ENCODE measurements around the gene GLTP. TPM values are rescaled to one million over a fixed set of nuclear protein-coding genes. Genes with fewer than 3 reads are reported as not detected.

The GLTP gene
- total and polyA plus RNA-seq, 4 donors: 8.5 to 12.8 (median 8.7) TPM

DNA sequence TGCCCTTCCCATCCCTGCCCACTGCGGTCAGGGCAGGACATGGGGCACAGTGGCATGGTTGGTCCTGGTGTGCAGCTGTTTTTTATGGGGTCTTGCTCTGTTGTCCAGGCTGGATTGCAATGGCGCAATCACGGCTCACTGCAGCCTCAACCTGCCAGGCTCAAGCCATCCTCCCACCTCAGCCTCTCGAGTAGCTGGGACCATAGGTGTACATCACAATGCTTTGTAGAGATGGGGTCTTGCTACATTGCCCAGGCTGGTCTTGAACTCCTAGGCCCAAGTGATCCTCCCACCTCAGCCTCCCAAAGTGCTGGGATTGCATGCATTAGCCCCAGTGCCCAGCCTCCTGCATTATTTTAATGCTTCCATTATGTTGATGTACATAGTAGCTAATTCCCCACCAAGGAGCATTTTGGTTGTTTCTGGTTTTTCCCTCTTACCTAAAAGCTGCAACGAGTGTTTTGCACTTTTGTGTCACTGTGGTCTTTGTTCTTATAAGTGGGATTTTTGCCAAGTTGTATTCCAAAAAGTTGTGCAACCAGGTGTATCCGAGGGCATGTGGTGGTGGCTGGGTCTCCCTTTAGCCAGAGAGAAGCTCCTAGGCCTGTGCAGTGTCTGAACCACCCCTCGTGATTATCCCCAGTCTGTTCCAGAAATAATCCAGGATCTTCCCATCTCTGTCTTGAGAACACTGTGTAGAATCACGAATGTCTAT is 30.1 kb upstream of the GLTP start:
- 66% methylated on average over 8 of the region's 8 CpGs for WGBS

More for the DNA sequence above, 30.1 kb upstream of the GLTP start:
- DNase-seq (ENCODE audit: low spot score): no peak
- Histone ChIP-seq H3K4me1 (ENCODE audit: control insufficient read depth in 4 of 4, insufficient read depth in 4 of 4, low read length in 3 of 4) (peaks cover 4 to 12% (median 9%) of the 10 kb centered on the region in 4 donors), H3K27ac (ENCODE audit: low read depth in 1 of 2, low read length in 2 of 2) (peak overlapping the region in 1 of 2 donors; percentile 33), H3K36me3 (ENCODE audit: control insufficient read depth in 4 of 4, insufficient read depth in 3 of 4, low read depth in 1 of 4, low read length in 3 of 4) (peaks cover 6 to 47% (median 24%) of the 10 kb centered on the region in 4 donors), H3K9me3 (ENCODE audit: control insufficient read depth in 4 of 4, low read length in 3 of 4) (no peaks in the 10 kb centered on the region), H3K9ac (ENCODE audit: low read depth in 1 of 2, low read length in 2 of 2) (no peak overlapping the region), H3K4me3 (ENCODE audit: low read depth in 1 of 3, low read length in 3 of 3) (no peak overlapping the region), H3K27me3 (ENCODE audit: control insufficient read depth in 4 of 4, insufficient read depth in 4 of 4, low read length in 3 of 4) (no peaks in the 10 kb centered on the region)
- TF ChIP-seq RAD21 (IDR thresholded peaks at IDR 0.05) (peak in 1 of 2 donors; percentile 39), NR2F2 (IDR thresholded peaks at IDR 0.05) (no peak), MAX (IDR thresholded peaks at IDR 0.05) (no peak), YY1 (IDR thresholded peaks at IDR 0.05) (no peak), HNF4A (conservative IDR thresholded peaks at IDR 0.05) (peak in 1 of 2 donors; percentile 55), GABPA (IDR thresholded peaks at IDR 0.05 in 1 of 2, conservative IDR thresholded peaks at IDR 0.05 in 1 of 2) (no peak), REST (IDR thresholded peaks at IDR 0.05) (no peak), FOXA2 (IDR thresholded peaks at IDR 0.05) (no peak), RXRA (IDR thresholded peaks at IDR 0.05) (peak; percentile 66 to 72), JUND (IDR thresholded peaks at IDR 0.05) (no peak), EGR1 (IDR thresholded peaks at IDR 0.05; ENCODE audit: low read depth in 2 of 2) (no peak), CTCF (IDR thresholded peaks at IDR 0.05; ENCODE audit: low read depth, low read length, missing input control) (no peak), HNF4G (IDR thresholded peaks at IDR 0.05) (no peak), FOXA1 (IDR thresholded peaks at IDR 0.05) (no peak), ATF3 (IDR thresholded peaks at IDR 0.05) (no peak), SP1 (IDR thresholded peaks at IDR 0.05) (peak; percentile 11), ZBTB33 (IDR thresholded peaks at IDR 0.05) (no peak), TAF1 (conservative IDR thresholded peaks at IDR 0.05) (no peak)
